DOHH2 (cell line): Measurements from ENCODE around the gene TRAPPC11.

ENCODE experiments used
- H3F3A ChIP-seq: fragments of 200-600 bp; sonication (generic), shearing (Covaris generic); 2 replicates; pipeline ENCODE4 v1.6.0; 2016; ENCODE audit warnings: antibody characterized with exemption, mild to moderate bottlenecking; ENCODE audit not compliant: control insufficient read depth, insufficient read depth
- H3K27ac ChIP-seq: fragments of 200-600 bp; sonication (generic); 2 replicates; pipeline ENCODE4 v1.5.1; 2014; ENCODE audit warnings: low read depth, mild to moderate bottlenecking, low read length, moderate library complexity
- H3K27me3 ChIP-seq: fragments of 200-600 bp; sonication (generic); 2 replicates; pipeline ENCODE4 v1.6.1; 2014; ENCODE audit warnings: mild to moderate bottlenecking, low read length, mixed read lengths; ENCODE audit not compliant: control insufficient read depth
- H3K36me3 ChIP-seq: fragments of 200-600 bp; sonication (generic); 2 replicates; pipeline ENCODE4 v1.6.1; 2014; ENCODE audit warnings: mild to moderate bottlenecking, low read length, moderate library complexity, mixed read lengths; ENCODE audit not compliant: control insufficient read depth
- H3K4me1 ChIP-seq: fragments of 200-600 bp; sonication (generic); 2 replicates; pipeline ENCODE4 v1.6.1; 2014; ENCODE audit warnings: mild to moderate bottlenecking, low read length, mixed read lengths; ENCODE audit not compliant: control insufficient read depth
- H3K4me2 ChIP-seq: fragments of 200-600 bp; sonication (generic); 2 replicates; pipeline ENCODE4 v1.6.0; 2014; ENCODE audit warnings: mild to moderate bottlenecking, low read length, moderate library complexity
- H3K4me3 ChIP-seq: fragments of 200-600 bp; sonication (generic); 2 replicates; pipeline ENCODE4 v1.5.1; 2014; ENCODE audit warnings: mild to moderate bottlenecking, low read length, mixed read lengths
- H3K79me2 ChIP-seq: fragments of 200-600 bp; sonication (generic); 2 replicates; pipeline ENCODE4 v1.6.1; 2014; ENCODE audit warnings: mild to moderate bottlenecking, low read length, mixed read lengths; ENCODE audit not compliant: control insufficient read depth
- H3K9me2 ChIP-seq: fragments of 200-600 bp; sonication (generic); replicated peaks from 2 replicates; pipeline ENCODE4 v1.6.1; 2014; ENCODE audit warnings: mild to moderate bottlenecking, low read length, mixed read lengths; ENCODE audit not compliant: control insufficient read depth
- H3K9me3 ChIP-seq: fragments of 200-600 bp; sonication (generic); 2 replicates; pipeline ENCODE4 v1.6.1; 2014; ENCODE audit warnings: antibody characterized with exemption, low read length, mixed read lengths; ENCODE audit not compliant: control insufficient read depth, insufficient read depth
- H4K20me1 ChIP-seq: fragments of 200-600 bp; sonication (generic); 2 replicates; pipeline ENCODE4 v1.6.0; 2014; ENCODE audit warnings: low read depth, mild to moderate bottlenecking, antibody characterized with exemption, low read length, moderate library complexity; ENCODE audit not compliant: control insufficient read depth, insufficient read depth
- EZH2phosphoT487 ChIP-seq: fragments of 200-600 bp; sonication (generic); IDR thresholded peaks from 2 replicates; pipeline ENCODE4 v1.6.1; 2017; ENCODE audit warnings: borderline replicate concordance, mild to moderate bottlenecking, antibody characterized with exemption, low read length, moderate library complexity, mixed read lengths
- TF ChIP-seq, protein P1 (sequence below): fragments of 200-600 bp; sonication (generic); IDR thresholded peaks from one replicate; pipeline ENCODE4 v1.5.1; 2014; ENCODE audit warnings: antibody characterized with exemption, mild to moderate bottlenecking, low read depth, low read length; ENCODE audit not compliant: poor library complexity, severe bottlenecking

Gene TRAPPC11

DNA sequence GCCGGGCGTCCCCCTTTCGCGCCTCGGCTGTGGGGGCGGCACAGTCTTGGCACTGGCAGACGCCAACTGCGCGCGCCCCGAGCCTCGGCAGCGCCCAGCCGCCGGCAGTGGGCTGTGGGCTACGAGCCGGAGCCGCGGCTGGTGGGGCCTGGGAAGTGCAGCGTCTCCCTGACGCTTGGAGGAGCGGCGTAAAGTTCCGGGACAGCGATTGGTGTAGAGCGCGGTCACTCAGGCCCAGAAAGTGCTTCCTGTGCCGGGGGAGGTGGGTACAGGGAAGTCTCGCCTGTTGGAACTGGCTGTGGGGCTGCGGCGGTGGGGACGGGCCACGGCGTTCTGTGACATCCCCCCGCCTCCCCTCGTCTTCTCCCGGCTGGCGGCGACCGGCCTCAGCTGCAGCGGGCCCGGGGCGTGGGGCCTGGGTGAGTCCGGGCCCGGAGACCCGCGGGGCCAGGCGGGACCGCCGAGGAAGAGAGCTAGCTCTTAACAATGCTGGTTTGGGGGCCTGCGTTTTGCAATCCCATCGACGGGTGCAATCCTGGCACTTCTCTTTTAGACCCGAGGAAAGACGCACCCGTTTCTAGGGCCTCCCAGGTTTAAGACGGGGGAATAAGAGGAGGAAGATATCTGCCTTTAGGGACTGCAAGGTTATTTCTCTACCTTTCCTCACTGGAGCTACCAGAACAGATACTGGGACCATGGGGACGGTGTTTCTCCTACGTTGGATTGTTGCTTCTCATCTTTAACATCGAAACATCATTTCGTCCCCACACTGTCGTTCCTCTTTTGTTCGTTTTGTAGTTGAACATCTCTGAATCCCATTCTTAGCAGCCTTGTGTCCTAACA, at the start of gene TRAPPC11, which contains the start of gene RWDD4:
TRAPPC11 (plus strand) TSS at position 265 of the 843 bp plus-strand sequence. CDS start 4,575 bp downstream, outside the sequence.
RWDD4 (minus strand) TSS at position 157 of the 843 bp plus-strand sequence. CDS start 233 bp downstream, outside the sequence.
- Histone ChIP-seq H3F3A (no peaks in the 10 kb centered on the region), H3K36me3 (peaks cover 21% of the 10 kb centered on the region), H3K9me2 (no peaks in the 10 kb centered on the region), H3K9me3 (no peaks in the 10 kb centered on the region), H3K27me3 (no peaks in the 10 kb centered on the region), H3K4me3 (peak within 1 kb of the TSS; percentile 90), H3K27ac (peak within 1 kb of the TSS; percentile 54), H3K4me2 (peak within 1 kb of the TSS; percentile 96), H3K79me2 (peaks cover 64% of the 10 kb centered on the region), H3K4me1 (peaks cover 24% of the 10 kb centered on the region), H4K20me1 (no peaks in the 10 kb centered on the region)
- TF ChIP-seq, protein P1, sequence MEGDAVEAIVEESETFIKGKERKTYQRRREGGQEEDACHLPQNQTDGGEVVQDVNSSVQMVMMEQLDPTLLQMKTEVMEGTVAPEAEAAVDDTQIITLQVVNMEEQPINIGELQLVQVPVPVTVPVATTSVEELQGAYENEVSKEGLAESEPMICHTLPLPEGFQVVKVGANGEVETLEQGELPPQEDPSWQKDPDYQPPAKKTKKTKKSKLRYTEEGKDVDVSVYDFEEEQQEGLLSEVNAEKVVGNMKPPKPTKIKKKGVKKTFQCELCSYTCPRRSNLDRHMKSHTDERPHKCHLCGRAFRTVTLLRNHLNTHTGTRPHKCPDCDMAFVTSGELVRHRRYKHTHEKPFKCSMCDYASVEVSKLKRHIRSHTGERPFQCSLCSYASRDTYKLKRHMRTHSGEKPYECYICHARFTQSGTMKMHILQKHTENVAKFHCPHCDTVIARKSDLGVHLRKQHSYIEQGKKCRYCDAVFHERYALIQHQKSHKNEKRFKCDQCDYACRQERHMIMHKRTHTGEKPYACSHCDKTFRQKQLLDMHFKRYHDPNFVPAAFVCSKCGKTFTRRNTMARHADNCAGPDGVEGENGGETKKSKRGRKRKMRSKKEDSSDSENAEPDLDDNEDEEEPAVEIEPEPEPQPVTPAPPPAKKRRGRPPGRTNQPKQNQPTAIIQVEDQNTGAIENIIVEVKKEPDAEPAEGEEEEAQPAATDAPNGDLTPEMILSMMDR = no peak
- TF ChIP-seq EZH2phosphoT487 = no peak

DNA sequence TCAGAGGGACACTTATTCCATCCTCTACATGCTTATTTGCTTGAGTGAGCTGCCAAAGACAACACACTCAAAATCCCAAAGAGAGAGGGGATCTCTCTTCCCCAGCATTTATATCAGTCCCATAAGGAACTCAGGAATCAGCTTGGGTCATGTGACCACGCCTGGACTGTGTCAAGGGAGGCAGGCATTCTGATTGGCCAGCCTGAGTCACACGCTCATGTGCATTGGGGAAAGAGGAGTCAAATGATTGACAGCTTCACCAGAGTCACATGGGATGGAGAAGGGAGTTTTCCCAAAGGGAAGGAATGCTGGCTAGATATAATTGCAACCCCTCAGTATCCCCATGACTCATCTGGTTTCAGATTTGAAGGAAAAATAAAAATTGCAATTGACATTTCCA, 49.1 kb upstream of the TRAPPC11 start:
- H3K36me3 ChIP-seq = no peaks in the 10 kb centered on the region
- no peaks in the 10 kb centered on the region for H3K79me2 ChIP-seq
- peaks cover 3% of the 10 kb centered on the region; the same call in 1 of the 2 replicates for H3K27me3 ChIP-seq
- H3K4me3 ChIP-seq = no peak overlapping the region
- H3K4me1 ChIP-seq = no peaks in the 10 kb centered on the region
- TF ChIP-seq, protein P1 = no peak
- no peak for TF ChIP-seq EZH2phosphoT487
- H4K20me1 ChIP-seq = no peaks in the 10 kb centered on the region
- no peak overlapping the region for H3K4me2 ChIP-seq
- no peaks in the 10 kb centered on the region for H3K9me2 ChIP-seq
- no peak overlapping the region for H3K27ac ChIP-seq
- H3F3A ChIP-seq = no peaks in the 10 kb centered on the region
- no peaks in the 10 kb centered on the region for H3K9me3 ChIP-seq

DNA sequence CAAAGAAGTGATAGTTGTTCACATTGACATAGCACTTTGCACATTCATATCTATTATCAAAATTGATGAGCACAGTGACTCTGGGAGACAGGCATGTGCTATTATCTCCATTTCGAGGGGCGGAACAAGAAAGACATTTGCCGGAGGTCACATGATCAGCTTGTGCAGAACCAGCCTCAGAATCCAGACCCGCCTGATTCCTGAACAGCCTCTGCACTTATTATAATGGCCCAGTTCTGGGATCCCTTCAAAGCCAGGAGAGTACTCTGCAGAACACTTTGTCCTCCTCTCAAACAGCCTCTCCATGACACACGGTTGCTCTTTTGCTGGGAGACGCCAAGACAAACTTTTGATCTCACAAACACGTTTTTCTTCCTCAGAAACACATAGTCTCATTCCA, 48.5 kb upstream of the TRAPPC11 start:
- Histone ChIP-seq H3K9me3 (no peaks in the 10 kb centered on the region), H3K4me1 (no peaks in the 10 kb centered on the region), H3K36me3 (no peaks in the 10 kb centered on the region), H3K27ac (no peak overlapping the region), H3K27me3 (peaks cover 3% of the 10 kb centered on the region; the same call in 1 of the 2 replicates), H4K20me1 (no peaks in the 10 kb centered on the region), H3K79me2 (no peaks in the 10 kb centered on the region), H3K9me2 (no peaks in the 10 kb centered on the region), H3F3A (no peaks in the 10 kb centered on the region), H3K4me2 (no peak overlapping the region), H3K4me3 (no peak overlapping the region)
- TF ChIP-seq EZH2phosphoT487 = no peak
- TF ChIP-seq, protein P1 = no peak
